HEK293 (cell line): ENCODE data around the gene SCN7A.

Source experiments
- FEZF1 ChIP-seq: fragments of 450-650 bp; formaldehyde crosslinking; IDR thresholded peaks from 2 replicates; pipeline ENCODE4 v1.5.1; 2016; ENCODE audit warnings: missing biosample characterization, missing genetic modification characterization
- IKZF3 ChIP-seq: fragments of 450-650 bp; IDR thresholded peaks from 2 replicates; pipeline ENCODE4 v1.5.0; 2018; ENCODE audit warnings: missing biosample characterization, mild to moderate bottlenecking, missing genetic modification characterization, moderate library complexity
- KLF9 ChIP-seq: fragments of 450-650 bp; formaldehyde crosslinking; IDR thresholded peaks from 2 replicates; pipeline ENCODE4 v1.5.1; 2016; ENCODE audit warnings: missing biosample characterization, missing genetic modification characterization, low read depth
- ZBTB7A ChIP-seq: fragments of 450-650 bp; formaldehyde crosslinking; IDR thresholded peaks from 2 replicates; pipeline ENCODE4 v1.5.1; 2016; ENCODE audit warnings: low read depth, missing biosample characterization, missing genetic modification characterization
- ZBTB8A ChIP-seq: fragments of 450-650 bp; formaldehyde crosslinking; IDR thresholded peaks from 2 replicates; pipeline ENCODE4 v1.5.1; 2016; ENCODE audit warnings: missing biosample characterization, missing genetic modification characterization
- ZNF266 ChIP-seq: fragments of 450-650 bp; formaldehyde crosslinking; IDR thresholded peaks from 2 replicates; pipeline ENCODE4 v1.5.1; 2016; ENCODE audit warnings: missing biosample characterization, missing genetic modification characterization, low read depth
- ZNF335 ChIP-seq: fragments of 450-650 bp; formaldehyde crosslinking; conservative IDR thresholded peaks from 2 replicates; pipeline ENCODE4 v1.5.1; 2016; ENCODE audit warnings: missing biosample characterization, missing genetic modification characterization
- ZNF423 ChIP-seq: fragments of 450-650 bp; formaldehyde crosslinking; IDR thresholded peaks from 2 replicates; pipeline ENCODE4 v1.5.1; 2016; ENCODE audit warnings: missing biosample characterization, missing genetic modification characterization
- TF ChIP-seq, protein P1 (sequence below): fragments of 450-650 bp; formaldehyde crosslinking; IDR thresholded peaks from 2 replicates; pipeline ENCODE4 v1.5.1; 2016; ENCODE audit warnings: missing biosample characterization, missing genetic modification characterization

DNA sequence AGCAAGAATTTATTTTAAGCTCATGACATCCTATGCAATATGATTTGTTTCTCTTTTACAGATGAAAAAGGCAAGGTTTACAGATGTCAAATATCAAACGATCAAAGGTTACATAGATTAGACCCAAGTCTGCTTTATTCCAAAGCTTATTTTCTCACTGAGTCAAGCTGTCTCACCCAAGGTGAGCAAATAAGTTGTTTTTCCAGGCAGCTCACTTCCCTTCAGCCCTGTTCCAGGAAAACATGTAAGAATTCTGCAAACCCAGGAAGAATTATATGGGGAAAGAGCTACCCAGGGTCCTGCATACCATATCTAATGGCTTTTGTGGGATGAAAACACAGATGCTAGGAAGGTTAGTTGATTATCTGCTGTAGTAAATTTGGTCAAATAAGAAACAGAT, 60.6 kb downstream of the SCN7A start:
- TF ChIP-seq ZNF266 (tag by site-specific recombination) (no peak), IKZF3 (no peak), ZNF335 (tag by site-specific recombination) (no peak), ZBTB7A (tag by site-specific recombination) (no peak), KLF9 (tag by site-specific recombination) (no peak), ZNF423 (no peak), FEZF1 (no peak), ZBTB8A (no peak)
- TF ChIP-seq, protein P1, sequence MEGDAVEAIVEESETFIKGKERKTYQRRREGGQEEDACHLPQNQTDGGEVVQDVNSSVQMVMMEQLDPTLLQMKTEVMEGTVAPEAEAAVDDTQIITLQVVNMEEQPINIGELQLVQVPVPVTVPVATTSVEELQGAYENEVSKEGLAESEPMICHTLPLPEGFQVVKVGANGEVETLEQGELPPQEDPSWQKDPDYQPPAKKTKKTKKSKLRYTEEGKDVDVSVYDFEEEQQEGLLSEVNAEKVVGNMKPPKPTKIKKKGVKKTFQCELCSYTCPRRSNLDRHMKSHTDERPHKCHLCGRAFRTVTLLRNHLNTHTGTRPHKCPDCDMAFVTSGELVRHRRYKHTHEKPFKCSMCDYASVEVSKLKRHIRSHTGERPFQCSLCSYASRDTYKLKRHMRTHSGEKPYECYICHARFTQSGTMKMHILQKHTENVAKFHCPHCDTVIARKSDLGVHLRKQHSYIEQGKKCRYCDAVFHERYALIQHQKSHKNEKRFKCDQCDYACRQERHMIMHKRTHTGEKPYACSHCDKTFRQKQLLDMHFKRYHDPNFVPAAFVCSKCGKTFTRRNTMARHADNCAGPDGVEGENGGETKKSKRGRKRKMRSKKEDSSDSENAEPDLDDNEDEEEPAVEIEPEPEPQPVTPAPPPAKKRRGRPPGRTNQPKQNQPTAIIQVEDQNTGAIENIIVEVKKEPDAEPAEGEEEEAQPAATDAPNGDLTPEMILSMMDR (tag by site-specific recombination): no peak
